Urinary bladder (tissue), 4 donors: ENCODE measurements around the gene KIRREL3. TPM values are rescaled to one million over a fixed set of nuclear protein-coding genes. Genes with fewer than 3 reads are reported as not detected.
A peak's percentile ranks its signal among the peaks of the same experiment; 100 is the strongest.

Experiments
- DNase-seq: peaks from one replicate; pipeline ENCODE4 v3.0.0-alpha.2; 2015; ENCODE audit errors: extremely low spot score
- H3K27ac ChIP-seq: one replicate; pipeline ENCODE4 v1.5.1; 2013; ENCODE audit warnings: low read depth, mild to moderate bottlenecking, moderate library complexity
- H3K36me3 ChIP-seq: one replicate; pipeline ENCODE4 v1.6.1; 2013; ENCODE audit warnings: mild to moderate bottlenecking, moderate library complexity; ENCODE audit not compliant: insufficient read depth
- H3K4me1 ChIP-seq: one replicate; pipeline ENCODE4 v1.6.1; 2013; ENCODE audit warnings: mild to moderate bottlenecking, moderate library complexity; ENCODE audit not compliant: insufficient read depth
- H3K4me3 ChIP-seq: one replicate; pipeline ENCODE4 v1.5.1; 2013; ENCODE audit warnings: low read depth, low read length
- WGBS: extraction: QIAGEN DNeasy Blood & Tissue Kit; methylation state at CpG from one replicate; pipeline ENCODE4 v1.1.7; 2013; 5-methylcytosine and 5-hydroxymethylcytosine counted together
- polyA plus RNA-seq: library from polyadenylated mRNA; stranded (reverse); fragments of 200-250 nt; gene quantifications from one replicate; pipeline ENCODE4 v1.2.3, GENCODE V29; 2013
- total RNA-seq: library from RNA; depleted of rRNA; stranded (reverse); fragments of >200 nt; gene quantifications from one replicate; pipeline ENCODE4 v1.2.3, GENCODE V29; 2014
- donor health status: healthy with polysubstance abuse.
- donor health status: healthy.

The KIRREL3 gene
- total and polyA plus RNA-seq, 2 donors = 0.80 to 1.0 TPM

DNA sequence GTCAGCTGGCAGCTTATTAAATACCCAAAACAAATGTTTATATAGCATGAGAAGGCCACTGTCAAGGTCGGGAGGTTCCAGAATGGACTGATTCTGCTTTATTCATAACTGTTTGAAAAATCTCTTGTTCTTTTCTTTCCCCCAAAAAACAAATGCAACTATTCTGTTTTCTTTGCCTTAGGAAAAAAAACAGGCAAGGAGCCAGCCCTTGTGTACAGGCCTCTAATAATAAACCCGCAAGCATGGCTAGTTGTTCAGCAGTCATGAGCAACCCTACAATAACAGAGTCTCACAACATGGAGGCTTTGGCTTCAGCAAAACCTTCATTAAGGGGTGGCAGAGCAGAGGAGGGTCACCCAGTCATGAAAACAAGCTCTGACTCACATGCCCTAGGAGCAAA lies 191.7 kb downstream of the KIRREL3 start:
- 31% methylated on average over 2 of the region's 2 CpGs for WGBS
- DNase-seq = peak; percentile 35
- Histone ChIP-seq H3K36me3 (no peaks in the 10 kb centered on the region), H3K27ac (no peak overlapping the region), H3K4me3 (no peak overlapping the region), H3K4me1 (no peaks in the 10 kb centered on the region)

DNA sequence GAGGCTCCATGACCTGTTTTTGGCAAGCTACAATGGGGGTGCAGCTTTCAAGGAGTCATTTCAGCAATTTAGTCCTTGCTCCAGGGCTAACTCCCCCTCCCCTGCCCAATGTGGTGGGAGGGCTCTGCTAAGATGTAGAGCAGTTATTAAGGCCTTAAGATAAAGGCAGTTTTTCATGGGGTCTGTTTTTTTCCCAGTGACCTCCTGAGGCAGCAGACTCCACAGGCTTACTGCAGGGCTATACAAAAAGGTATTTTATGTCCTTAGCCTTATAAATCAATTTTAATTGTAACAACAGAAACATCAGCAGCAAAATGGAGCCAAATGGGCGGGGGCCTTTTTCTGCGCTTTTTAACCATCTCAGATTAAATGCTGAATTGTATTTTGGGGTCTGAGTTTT lies 192.3 kb downstream of the KIRREL3 start:
- Histone ChIP-seq H3K4me1 (no peaks in the 10 kb centered on the region), H3K27ac (no peak overlapping the region), H3K36me3 (no peaks in the 10 kb centered on the region), H3K4me3 (no peak overlapping the region)
- WGBS = 26% methylated on average over 2 of the region's 2 CpGs
- DNase-seq = peak; percentile 35

DNA sequence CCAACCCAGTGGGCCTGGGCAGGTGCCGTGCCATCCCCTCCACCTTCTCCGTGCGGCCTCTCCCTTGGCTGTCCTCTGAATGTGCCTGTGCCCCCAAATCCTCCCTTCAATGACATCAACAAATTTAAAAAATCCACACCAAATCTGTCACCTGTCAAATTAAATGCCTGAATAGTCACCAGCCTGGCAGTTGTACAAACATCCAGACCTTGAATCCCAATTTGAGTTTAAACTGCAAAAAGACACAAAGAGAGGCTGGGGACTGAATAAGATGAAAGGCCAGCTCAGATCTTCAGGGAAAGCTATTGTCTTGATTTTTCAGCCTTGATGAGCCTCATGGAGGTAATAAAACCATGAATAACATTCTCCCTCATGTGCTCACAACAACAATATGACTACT lies 194.7 kb downstream of the KIRREL3 start:
- WGBS = 93% methylated on average over 3 of the region's 3 CpGs
- no peak overlapping the region for H3K4me3 ChIP-seq
- no peak for DNase-seq
- no peaks in the 10 kb centered on the region for H3K36me3 ChIP-seq
- no peaks in the 10 kb centered on the region for H3K4me1 ChIP-seq
- H3K27ac ChIP-seq = no peak overlapping the region

DNA sequence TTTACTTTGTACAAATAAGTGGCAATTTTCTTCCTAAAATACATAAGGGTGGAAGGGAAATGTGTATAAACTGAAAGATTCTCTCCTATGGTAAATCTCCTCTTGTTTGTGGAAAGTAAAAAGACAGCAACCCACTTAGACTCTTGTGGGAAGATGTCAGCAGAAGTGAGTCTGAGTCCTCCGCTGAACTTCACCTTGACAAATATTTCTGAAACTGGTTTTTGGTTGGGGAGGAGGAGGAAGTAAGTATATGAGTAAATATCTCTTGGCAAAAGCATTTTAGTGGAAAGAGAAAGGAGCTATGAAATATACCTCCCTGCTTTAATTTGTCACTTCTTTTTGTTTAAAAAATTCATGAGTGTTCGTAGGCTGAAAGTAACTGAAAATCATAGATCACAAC lies 196.2 kb downstream of the KIRREL3 start:
- Histone ChIP-seq H3K27ac (no peak overlapping the region), H3K4me3 (no peak overlapping the region), H3K4me1 (no peaks in the 10 kb centered on the region), H3K36me3 (no peaks in the 10 kb centered on the region)
- WGBS = 84% methylated on average over 2 of the region's 2 CpGs
- DNase-seq = no peak

DNA sequence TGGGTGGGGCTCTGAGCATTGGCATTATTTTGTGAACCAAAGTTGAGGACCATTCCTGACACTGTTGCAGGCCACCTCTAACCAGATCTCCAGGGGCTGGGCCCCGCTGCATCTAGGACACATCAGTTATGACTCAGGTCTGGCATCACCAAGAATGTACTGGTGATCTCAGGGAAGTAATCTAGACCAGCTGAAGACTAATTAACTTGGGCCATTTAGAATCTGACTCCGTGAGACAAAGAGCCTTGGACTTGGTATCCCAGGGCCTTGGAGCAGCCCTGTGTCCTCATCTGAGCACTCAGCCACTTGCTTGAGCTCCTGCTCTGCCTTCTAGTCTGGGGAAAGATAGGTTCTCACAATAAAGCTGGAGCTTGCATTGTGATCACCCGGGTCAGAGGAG lies 200.6 kb downstream of the KIRREL3 start:
- Histone ChIP-seq H3K27ac (no peak overlapping the region), H3K4me3 (no peak overlapping the region), H3K36me3 (no peaks in the 10 kb centered on the region), H3K4me1 (no peaks in the 10 kb centered on the region)
- 78% methylated on average over 3 of the region's 3 CpGs for WGBS
- DNase-seq = no peak

DNA sequence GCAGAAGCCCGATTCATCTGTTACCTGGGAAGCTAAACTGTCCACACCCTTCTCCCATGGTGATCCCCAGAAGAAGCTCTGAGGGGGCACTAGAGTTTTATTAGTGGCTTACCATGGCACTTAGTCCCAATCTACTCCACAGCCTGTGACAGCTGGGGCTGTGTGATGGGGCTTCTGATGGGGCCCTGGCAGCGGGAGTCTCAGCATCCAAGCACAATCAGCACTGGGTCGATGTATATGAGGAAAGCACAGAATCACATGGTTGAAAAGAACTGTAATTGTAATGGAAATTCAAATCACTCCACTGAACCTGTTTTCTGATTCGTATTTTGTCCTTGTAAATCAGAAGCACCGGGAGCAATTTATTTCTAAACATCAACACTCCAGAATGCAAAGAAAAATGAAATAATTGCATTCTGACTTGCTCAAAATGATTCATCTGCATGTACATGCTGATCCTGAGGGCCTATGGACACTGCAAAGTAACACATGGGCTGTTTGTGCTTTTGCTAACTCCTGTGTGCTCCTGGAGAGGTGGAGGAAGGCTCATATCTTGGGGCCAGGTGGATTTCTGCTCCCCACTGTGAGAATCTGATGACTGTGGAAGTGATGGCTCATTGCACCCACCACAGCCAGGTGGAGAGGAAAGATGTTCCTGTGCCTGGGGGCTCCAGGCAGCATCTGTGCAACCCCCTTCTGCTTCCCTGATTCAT lies 203.0 kb downstream of the KIRREL3 start:
- H3K27ac ChIP-seq = no peak overlapping the region
- 80% methylated on average over 5 of the region's 5 CpGs for WGBS
- no peak overlapping the region for H3K4me3 ChIP-seq
- H3K4me1 ChIP-seq = no peaks in the 10 kb centered on the region
- H3K36me3 ChIP-seq = no peaks in the 10 kb centered on the region
- no peak for DNase-seq

DNA sequence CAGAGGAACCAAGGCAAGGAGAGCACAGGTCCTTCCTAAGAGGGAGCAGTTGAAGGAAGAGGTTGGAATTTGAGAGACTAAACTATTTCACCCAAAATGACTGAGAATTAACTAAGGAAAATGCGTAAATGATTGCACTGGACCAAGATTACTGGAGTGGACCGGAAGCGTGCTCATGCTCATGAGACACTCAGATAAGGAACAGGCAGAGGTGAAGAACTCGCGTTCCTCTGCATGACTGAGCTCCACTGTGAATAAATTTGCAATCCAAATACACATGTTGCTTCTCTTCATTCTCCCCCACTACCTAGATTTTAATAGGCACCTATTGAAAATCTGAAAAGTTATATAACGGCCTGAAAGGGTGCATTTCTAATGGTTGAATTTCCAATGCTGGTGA lies 207.0 kb downstream of the KIRREL3 start:
- Histone ChIP-seq H3K36me3 (no peaks in the 10 kb centered on the region), H3K4me1 (no peaks in the 10 kb centered on the region), H3K4me3 (no peak overlapping the region), H3K27ac (no peak overlapping the region)
- DNase-seq = no peak
- 76% methylated on average over 6 of the region's 6 CpGs for WGBS

DNA sequence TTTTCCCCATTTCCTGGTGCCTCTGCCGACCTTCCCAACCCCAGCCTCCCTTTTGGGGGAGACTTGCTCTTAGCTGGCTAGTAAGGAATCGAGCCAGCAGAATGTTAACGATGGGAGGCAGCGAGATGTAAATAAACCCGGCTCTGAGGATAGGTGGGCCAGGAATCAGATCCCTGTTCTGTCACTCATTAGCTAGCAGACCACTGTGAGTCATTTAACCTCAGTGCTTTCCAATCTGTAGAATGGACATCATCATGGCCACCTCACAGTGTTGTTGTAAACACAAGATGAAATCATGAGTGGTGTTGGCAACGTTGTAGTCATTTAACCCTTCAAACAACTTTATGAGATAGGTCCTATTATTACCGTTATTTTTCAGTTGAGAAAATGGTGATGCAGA lies 208.6 kb downstream of the KIRREL3 start:
- H3K27ac ChIP-seq = no peak overlapping the region
- H3K4me3 ChIP-seq = no peak overlapping the region
- WGBS = 63% methylated on average over 7 of the region's 7 CpGs
- no peaks in the 10 kb centered on the region for H3K4me1 ChIP-seq
- no peaks in the 10 kb centered on the region for H3K36me3 ChIP-seq
- DNase-seq = no peak

DNA sequence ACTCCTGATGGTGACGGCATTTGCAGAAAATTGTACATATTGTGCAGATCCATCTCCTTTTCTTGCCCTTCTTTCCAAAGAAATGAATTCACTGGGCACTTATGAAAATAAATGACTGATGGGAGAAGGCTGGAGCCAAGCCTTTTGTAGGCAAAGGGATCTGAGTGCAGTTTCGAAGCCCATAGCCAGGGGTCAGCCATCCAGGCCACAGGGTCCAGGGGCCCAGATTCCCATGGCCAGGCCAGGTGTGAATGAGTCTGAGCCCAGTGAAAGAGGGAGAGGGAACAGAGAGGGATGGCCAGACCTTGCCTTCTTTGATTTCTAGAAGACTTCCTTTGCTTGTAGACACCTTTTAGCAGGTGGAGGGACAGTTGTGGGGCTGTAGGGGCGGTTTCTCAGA lies 209.1 kb downstream of the KIRREL3 start:
- H3K4me3 ChIP-seq = no peak overlapping the region
- WGBS = 81% methylated on average over 3 of the region's 3 CpGs
- no peak for DNase-seq
- H3K36me3 ChIP-seq = no peaks in the 10 kb centered on the region
- no peak overlapping the region for H3K27ac ChIP-seq
- H3K4me1 ChIP-seq = no peaks in the 10 kb centered on the region

DNA sequence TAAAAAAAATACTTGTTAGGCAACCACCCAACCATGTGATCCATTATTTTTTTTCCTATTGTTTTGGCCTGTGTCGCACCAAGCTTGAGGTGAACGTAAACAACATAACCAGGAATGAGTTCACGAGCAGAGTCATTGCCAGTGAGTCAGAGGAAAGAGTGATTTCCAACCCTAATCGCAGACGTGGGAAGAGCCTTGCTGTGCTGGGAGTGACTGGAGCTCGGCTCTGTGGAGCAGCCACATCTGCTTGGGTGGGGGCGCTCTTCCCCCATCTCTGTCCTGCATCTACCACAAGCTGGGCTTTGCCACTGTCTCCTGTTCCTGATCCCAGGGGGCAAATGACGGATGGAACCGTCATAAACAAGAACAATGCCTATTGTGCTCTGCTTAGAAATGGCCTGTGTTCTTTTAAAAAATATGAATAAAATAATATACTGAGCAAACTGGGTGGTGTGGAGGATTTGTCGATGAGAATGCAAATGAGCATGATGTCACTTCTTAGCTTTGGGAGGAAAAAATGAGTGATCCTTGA lies 210.0 kb downstream of the KIRREL3 start:
- no peak for DNase-seq
- no peak overlapping the region for H3K4me3 ChIP-seq
- H3K36me3 ChIP-seq = no peaks in the 10 kb centered on the region
- H3K27ac ChIP-seq = no peak overlapping the region
- WGBS = 47% methylated on average over 10 of the region's 10 CpGs
- H3K4me1 ChIP-seq = no peaks in the 10 kb centered on the region

DNA sequence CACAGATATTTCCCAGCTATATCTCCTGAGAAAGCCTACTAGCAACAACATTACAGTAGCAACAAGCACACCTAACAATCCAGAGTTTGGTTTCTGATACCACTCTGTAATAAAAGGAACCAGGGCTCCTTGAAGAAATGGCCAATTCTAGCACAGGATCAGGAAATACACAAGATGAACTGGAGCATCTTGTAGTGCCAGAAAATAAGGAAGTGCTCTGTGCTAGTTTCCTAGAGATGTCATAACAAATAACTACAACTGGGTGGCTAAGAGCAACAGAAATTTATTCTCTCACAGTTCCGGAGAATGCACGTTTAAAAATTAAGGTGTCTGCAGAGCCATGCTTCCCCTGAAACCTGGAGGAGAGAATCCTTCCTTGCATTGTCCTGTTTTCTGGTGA lies 217.8 kb downstream of the KIRREL3 start:
- WGBS = 42% methylated on average over 2 of the region's 2 CpGs

DNA sequence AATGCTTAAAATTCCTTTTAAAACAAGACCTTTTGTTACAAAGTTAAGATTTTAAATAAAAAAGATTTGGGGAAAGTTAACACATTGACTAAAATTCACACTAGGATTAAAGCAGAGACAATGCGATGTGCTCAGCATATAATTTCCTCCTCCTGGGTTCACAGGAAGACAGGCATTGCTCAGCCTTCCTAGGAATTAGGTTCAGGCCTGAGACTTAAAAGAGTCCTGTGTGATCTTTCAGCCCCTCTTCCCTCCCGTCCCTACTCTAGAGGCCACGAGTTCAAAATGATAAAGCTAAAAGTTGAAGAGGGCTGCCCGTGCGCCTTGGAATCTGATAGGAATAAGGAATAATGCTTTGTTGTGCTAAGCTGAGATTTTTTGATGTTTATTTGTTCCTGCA lies 218.6 kb downstream of the KIRREL3 start:
- 62% methylated on average over 5 of the region's 5 CpGs for WGBS
- H3K36me3 ChIP-seq = no peaks in the 10 kb centered on the region
- H3K27ac ChIP-seq = no peak overlapping the region
- no peaks in the 10 kb centered on the region for H3K4me1 ChIP-seq
- H3K4me3 ChIP-seq = no peak overlapping the region
- no peak for DNase-seq

More for the DNA sequence above, 217.8 kb downstream of the KIRREL3 start:
- H3K4me3 ChIP-seq = no peak overlapping the region
- DNase-seq = no peak
- H3K4me1 ChIP-seq = no peaks in the 10 kb centered on the region
- H3K36me3 ChIP-seq = no peaks in the 10 kb centered on the region
- H3K27ac ChIP-seq = no peak overlapping the region

DNA sequence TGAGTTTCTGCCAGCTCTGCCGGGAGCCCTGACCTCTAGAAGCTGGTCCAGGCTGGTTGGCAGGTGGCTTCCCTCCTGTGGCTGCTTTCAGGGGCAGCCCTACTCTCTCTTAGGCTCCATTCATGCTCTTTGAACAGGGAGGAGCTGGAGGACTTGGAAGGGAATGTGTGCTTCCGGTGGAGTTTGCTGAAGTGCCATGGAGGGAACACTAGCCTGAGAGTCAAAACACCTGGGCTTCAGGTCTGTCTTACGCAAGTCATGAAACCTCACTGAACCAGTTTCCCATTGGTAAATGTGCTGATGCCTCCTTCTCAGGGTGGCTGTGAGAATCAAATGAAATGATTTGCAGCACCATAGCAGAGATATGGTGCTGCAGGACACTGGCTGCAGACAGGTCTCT lies 224.5 kb downstream of the KIRREL3 start:
- Histone ChIP-seq H3K4me3 (no peak overlapping the region), H3K36me3 (no peaks in the 10 kb centered on the region), H3K4me1 (no peaks in the 10 kb centered on the region), H3K27ac (no peak overlapping the region)
- 83% methylated on average over 3 of the region's 3 CpGs for WGBS
- no peak for DNase-seq

DNA sequence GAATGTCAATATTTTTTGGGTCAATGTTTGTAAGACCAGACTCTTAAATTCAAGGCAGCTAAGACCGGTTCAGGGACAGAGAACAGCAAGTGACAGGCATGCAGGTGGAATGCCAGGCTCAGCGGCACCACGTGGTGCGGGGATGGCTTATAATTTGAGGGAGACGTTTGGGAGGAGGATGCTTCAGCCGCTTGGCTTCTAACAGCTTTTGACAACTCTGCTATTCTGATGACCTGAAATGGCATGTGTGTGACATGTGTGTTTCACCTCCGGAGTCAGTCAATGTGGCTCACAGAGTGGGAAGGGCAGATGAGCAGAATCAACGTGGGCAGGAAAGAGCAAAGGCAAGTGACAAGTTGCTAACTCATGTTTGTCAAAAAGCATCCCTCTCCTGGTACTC lies 228.3 kb downstream of the KIRREL3 start:
- H3K4me1 ChIP-seq = no peaks in the 10 kb centered on the region
- H3K4me3 ChIP-seq = no peak overlapping the region
- H3K36me3 ChIP-seq = no peaks in the 10 kb centered on the region
- H3K27ac ChIP-seq = no peak overlapping the region
- DNase-seq = no peak
- WGBS = 78% methylated on average over 8 of the region's 8 CpGs

DNA sequence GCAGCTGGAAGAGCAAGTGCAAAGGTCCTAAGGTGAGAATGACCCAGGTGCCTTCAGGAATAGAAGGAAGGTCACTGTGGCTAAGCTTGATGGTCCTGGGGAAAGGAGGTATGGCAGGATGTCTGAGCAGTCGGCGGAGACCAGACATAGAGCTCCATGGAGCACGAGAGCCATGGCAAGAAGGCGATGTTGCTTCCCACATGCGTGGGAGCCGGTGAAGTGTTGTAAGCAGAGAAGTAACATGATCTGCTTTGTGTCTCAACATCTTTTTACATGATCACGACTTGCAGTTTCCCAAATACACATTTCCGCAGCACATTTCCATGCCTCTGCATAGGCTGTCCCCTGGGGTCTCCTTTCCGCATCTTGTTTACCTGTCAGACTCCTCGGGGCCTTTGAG lies 231.9 kb downstream of the KIRREL3 start:
- no peak for DNase-seq
- Histone ChIP-seq H3K27ac (no peak overlapping the region), H3K4me3 (no peak overlapping the region), H3K36me3 (no peaks in the 10 kb centered on the region), H3K4me1 (no peaks in the 10 kb centered on the region)
- WGBS = 86% methylated on average over 10 of the region's 10 CpGs
